Motor neuron (in vitro differentiated cells): ENCODE measurements around the gene POU2AF2. TPM values are rescaled to one million over a fixed set of nuclear protein-coding genes. Genes with fewer than 3 reads are reported as not detected.
A peak's percentile ranks its signal among the peaks of the same experiment; 100 is the strongest.
"Not testable (repeated sequence)": the region's sequence is repeated elsewhere in the genome, so short reads cannot be mapped to it uniquely, and the experiment has no call there.

ENCODE experiments used
- ATAC-seq, 8 experiments: fragments of 200-7000 bp; cut with Tn5 transposase; replicated peaks in 6 of 8; 2 replicates each; pipeline ENCODE4 v1.8.0; 2021; ENCODE audit warnings: mild to moderate bottlenecking in 8 of 8, moderate library complexity in 8 of 8
- H3K27ac ChIP-seq, 2 donors: fragments of 250-450 bp; sonication (Bioruptor Pico); 2 replicates each; pipeline ENCODE4 v1.9.0; 2021; ENCODE audit warnings: antibody characterized with exemption in 2 of 2, mild to moderate bottlenecking in 2 of 2, moderate library complexity in 1 of 2
- H3K4me1 ChIP-seq, 2 donors: fragments of 250-450 bp; sonication (Bioruptor Pico); replicated peaks in 1 of 2; 2 replicates each; pipeline ENCODE4 v1.6.1; 2021; ENCODE audit warnings: antibody characterized with exemption in 2 of 2, mild to moderate bottlenecking in 2 of 2, moderate library complexity in 1 of 2
- H3K4me3 ChIP-seq, 5 donors: fragments of 250-450 bp; sonication (Bioruptor Pico); 2 replicates each; pipeline ENCODE4 v1.9.0; 2021; ENCODE audit warnings: antibody characterized with exemption in 5 of 5, mild to moderate bottlenecking in 5 of 5, moderate library complexity in 4 of 5
- WGBS, 10 experiments: fragments of 450-650 bp; shearing (Covaris generic); methylation state at CpG; one replicate each; pipeline ENCODE4 v1.0.0; 2022; 5-methylcytosine and 5-hydroxymethylcytosine counted together
- in situ Hi-C, 9 experiments: fragments of 400-800 bp; cut with MboI; loops; one replicate each; pipeline ENCODE4 v1.15.0; 2021; ENCODE audit warnings: low sequenced_read_pairs in 9 of 9, low pct_unique_long_range_greater_than_20kb in 2 of 9; ENCODE audit not compliant: unreplicated experiment in 9 of 9
- total RNA-seq, 8 experiments: library from RNA; unstranded; fragments of 300-600 nt; gene quantifications; 2 replicates each; pipeline versions ENCODE4 v1.2.3 to v1.2.4, GENCODE V29; 2022

Gene POU2AF2
- total RNA-seq, 8 experiments from 2014 or later = 0.31 to 1.6 (median 0.77) TPM; not detected in 4

GRCh38 chr11:111307472-111308108, 62.1 kb downstream of the POU2AF2 start:
- ATAC-seq = no peak
- in situ Hi-C loops = no loop called here
- 53 to 90% (median 73%) methylated on average over 1 to 3 of the region's 3 CpGs; no CpG with 5 or more reads in 1 of the 10 experiments for WGBS, 10 experiments
- H3K27ac ChIP-seq = no peak overlapping the region
- no peaks in the 10 kb centered on the region for H3K4me1 ChIP-seq
- H3K4me3 ChIP-seq = no peak overlapping the region

DNA sequence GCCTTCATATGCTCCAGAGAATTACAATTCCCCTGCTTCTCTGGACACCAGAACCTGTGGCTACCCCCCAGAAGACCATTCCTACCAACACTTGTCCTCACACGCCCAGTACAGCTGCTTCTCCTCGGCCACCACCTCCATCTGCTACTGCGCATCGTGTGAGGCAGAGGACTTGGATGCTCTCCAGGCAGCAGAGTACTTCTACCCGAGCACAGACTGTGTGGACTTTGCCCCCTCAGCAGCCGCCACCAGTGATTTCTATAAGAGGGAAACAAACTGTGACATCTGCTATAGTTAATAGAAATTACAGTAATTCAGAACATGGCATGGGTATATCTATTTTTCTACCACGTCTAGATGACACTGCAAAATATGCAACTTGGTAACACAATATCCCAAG, 62.6 kb downstream of the POU2AF2 start:
- Histone ChIP-seq H3K4me1 (no peaks in the 10 kb centered on the region), H3K27ac (no peak overlapping the region), H3K4me3 (no peak overlapping the region)
- in situ Hi-C loops = no loop called here
- ATAC-seq = peak in 1 of 8 experiments; percentile 50
- 19 to 87% (median 60%) methylated on average over 1 to 7 of the region's 7 CpGs; no CpG with 5 or more reads in 1 of the 10 experiments for WGBS, 10 experiments

DNA sequence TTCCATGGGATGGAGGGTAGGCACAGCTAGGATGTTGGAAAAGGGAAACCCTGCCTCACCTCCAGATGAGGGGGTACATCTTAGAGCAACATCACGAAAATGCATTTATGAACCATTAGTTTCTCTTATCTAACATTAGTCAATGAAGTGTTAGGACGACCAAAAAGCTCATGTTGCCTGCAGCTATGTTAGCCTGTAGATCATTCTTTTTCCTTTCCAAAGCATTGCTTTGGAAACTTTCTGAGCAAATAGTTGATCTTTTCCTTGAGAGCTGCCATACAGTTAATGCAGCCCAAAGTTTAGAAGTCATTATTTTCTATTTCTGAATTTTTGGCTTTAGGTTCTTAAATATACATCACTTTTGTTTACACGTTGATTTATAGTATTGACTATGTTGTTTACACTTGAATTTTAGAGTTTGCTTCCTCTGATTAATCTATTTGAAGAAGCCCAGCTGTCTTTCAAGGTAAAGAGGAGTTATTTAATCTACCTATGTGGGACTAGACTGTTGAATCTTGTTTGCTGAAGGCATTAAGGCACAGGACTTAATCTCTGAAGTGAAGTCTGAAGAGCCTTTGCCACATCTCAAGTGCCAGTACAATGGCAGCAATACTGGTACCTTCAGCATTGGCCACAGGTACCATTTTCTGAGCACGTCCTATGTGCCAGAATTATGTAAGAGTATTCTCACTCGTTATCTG, 63.8 kb downstream of the POU2AF2 start:
- WGBS, 10 experiments = 11 to 100% (median 62%) methylated on average over 1 to 4 of the region's 5 CpGs; no CpG with 5 or more reads in 1 of the 10 experiments
- ATAC-seq = no peak

GRCh38 chr11:111310088-111310487, 64.6 kb downstream of the POU2AF2 start:
- in situ Hi-C loops = no loop called here
- ATAC-seq = peak in 1 of 8 experiments; percentile 33

More for the DNA sequence above, 63.8 kb downstream of the POU2AF2 start:
- in situ Hi-C loops = no loop called here
- no peak overlapping the region for H3K4me3 ChIP-seq
- no peak overlapping the region for H3K27ac ChIP-seq
- no peaks in the 10 kb centered on the region for H3K4me1 ChIP-seq

DNA sequence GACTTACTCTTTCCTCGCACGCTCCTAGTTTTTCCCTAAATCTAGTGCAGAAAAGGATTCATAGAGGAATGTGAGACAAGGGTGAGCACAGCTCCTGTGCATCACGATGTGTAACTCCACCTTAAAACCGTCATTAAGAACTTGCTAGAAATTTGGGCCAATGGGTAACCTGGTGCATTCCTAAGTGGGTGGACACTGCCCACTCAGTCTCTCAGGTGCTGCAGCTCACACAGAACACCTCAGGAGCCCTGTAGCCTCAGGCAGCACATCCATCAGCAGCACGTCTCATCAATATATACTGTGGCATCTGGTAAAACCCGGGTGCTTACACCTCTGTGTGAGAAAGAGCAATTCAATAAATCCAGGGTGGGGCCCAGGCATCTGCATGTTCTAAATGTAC, 65.2 kb downstream of the POU2AF2 start:
- Histone ChIP-seq H3K4me3 (no peak overlapping the region), H3K4me1 (no peaks in the 10 kb centered on the region), H3K27ac (no peak overlapping the region)
- in situ Hi-C loops = no loop called here
- WGBS, 10 experiments = 46 to 100% (median 83%) methylated on average over 1 to 5 of the region's 6 CpGs; no CpG with 5 or more reads in 2 of the 10 experiments
- no peak for ATAC-seq

More at GRCh38 chr11:111310088-111310487, 64.6 kb downstream of the POU2AF2 start:
- H3K27ac ChIP-seq = no peak overlapping the region
- no peak overlapping the region for H3K4me3 ChIP-seq
- 0 to 100% (median 79%) methylated on average over 1 to 3 of the region's 3 CpGs; no CpG with 5 or more reads in 3 of the 10 experiments for WGBS, 10 experiments
- no peaks in the 10 kb centered on the region for H3K4me1 ChIP-seq

- no peak overlapping the region for H3K4me3 ChIP-seq
- no peaks in the 10 kb centered on the region for H3K4me1 ChIP-seq
- in situ Hi-C loops = no loop called here
- no peak for ATAC-seq
- WGBS, 10 experiments = 0 to 86% (median 57%) methylated on average over 1 of the region's 1 CpG; no CpG with 5 or more reads in 1 of the 10 experiments
- no peak overlapping the region for H3K27ac ChIP-seq
These were observed 66.6 kb downstream of the POU2AF2 start for GRCh38 chr11:111312076-111312475.

DNA sequence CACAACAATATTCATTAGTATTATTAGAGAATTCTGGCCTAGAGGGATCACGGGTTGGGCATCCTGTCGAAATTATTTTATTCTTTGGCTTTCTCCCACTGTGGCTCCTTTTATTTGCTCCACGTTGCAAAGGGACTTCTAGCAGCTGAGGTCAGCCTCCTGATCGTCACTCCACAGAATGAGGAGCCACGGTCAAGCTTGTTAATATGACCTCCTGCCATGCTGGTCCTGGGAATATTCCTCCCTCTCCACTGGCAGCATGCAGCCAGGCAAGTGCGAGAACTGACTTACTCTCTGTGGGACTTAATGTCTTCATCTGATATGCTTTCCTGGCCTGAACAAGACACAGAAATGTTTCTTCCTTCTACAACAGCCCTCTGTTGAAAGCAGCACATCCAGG, 73.8 kb downstream of the POU2AF2 start:
- 13 to 92% (median 59%) methylated on average over 1 to 6 of the region's 6 CpGs; no CpG with 5 or more reads in 1 of the 10 experiments for WGBS, 10 experiments
- ATAC-seq = no peak
- no peaks in the 10 kb centered on the region for H3K4me1 ChIP-seq
- in situ Hi-C loops = no loop called here
- no peak overlapping the region for H3K27ac ChIP-seq
- H3K4me3 ChIP-seq = no peak overlapping the region

DNA sequence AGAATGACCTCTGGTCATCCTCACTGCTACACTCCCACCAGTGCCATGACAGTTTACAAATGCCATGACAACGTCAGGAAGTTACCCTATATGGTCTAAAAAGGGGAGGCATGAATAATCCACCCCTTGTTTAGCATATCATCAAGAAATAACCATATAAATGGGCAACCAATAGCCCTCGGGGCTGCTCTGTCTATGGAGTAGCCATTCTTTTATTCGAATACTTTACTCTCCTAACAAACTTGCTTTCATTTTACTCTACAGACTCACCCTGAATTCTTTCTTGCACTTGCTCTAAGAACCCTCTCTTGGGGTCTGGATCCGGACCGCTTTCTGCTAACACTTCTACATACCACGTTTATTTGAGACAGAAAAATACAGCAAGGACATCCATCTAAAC, 74.7 kb downstream of the POU2AF2 start:
- not testable (repeated sequence) for H3K27ac ChIP-seq
- ATAC-seq = peak in 3 of 8 experiments; percentile 48 to 79 (median 72)
- 0 to 100% (median 71%) methylated on average over 1 to 5 of the region's 6 CpGs; no CpG with 5 or more reads in 1 of the 10 experiments for WGBS, 10 experiments

DNA sequence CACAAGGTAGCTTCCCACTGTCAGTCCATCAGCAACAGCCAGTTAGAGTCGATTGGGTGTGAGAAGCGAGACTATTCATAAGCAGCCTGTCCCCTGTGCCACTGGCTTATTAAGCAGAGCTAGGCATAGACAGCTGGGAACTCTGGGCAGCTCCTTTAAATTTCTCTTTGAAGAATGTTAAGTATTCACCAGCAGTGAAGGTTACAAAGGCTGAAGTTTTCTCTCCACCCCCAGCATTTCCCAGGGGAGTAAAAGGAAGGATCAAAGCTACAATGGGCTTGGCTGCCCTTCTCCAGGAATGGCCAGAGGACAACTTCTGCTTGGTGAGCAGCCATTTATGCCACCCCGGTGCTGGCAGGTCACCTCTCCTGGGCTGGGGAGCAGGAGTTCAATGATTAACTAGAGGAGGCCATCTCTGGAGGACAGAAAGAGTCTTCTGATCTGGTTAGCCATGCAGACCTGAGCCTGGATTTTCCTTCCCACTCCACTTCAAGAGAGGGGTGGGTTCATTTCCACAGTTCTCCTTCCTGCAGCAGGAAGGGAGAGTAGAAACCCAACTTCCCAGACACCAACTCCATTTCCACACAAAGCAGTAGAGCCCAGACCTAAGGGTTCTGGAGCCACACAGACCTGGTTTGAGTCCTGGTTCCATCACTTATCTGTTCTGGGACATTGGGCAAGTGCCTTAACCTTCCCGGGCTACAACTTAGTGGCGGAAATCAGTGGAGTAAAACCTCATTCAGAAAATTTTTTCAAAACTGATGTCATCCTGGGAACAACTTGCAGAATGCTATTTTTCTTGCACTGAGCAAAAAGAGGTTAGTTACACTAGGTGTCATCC, 75.4 kb downstream of the POU2AF2 start:
- 75 to 100% (median 98%) methylated on average over 1 to 5 of the region's 5 CpGs; no CpG with 5 or more reads in 2 of the 10 experiments for WGBS, 10 experiments
- no peak overlapping the region for H3K27ac ChIP-seq
- H3K4me3 ChIP-seq = no peak overlapping the region
- peak in 3 of 8 experiments; percentile 20 to 56 (median 39) for ATAC-seq
- in situ Hi-C loops = no loop called here
- H3K4me1 ChIP-seq = no peaks in the 10 kb centered on the region

More for the DNA sequence above, 74.7 kb downstream of the POU2AF2 start:
- H3K4me3 ChIP-seq, in situ Hi-C loops, H3K4me1 ChIP-seq: not testable (repeated sequence)

- WGBS, 10 experiments = 90 to 100% (median 95%) methylated on average over 1 to 2 of the region's 2 CpGs
- ATAC-seq = no peak
- H3K4me1 ChIP-seq = no peaks in the 10 kb centered on the region
- no peak overlapping the region for H3K4me3 ChIP-seq
- no peak overlapping the region for H3K27ac ChIP-seq
- in situ Hi-C loops = no loop called here
These were observed 77.0 kb downstream of the POU2AF2 start for GRCh38 chr11:111322534-111322933.

GRCh38 chr11:111324277-111324720, 78.8 kb downstream of the POU2AF2 start:
- peak in 4 of 8 experiments; percentile 29 to 53 (median 42) for ATAC-seq
- Histone ChIP-seq H3K4me3 (no peak overlapping the region), H3K27ac (no peak overlapping the region), H3K4me1 (no peaks in the 10 kb centered on the region)
- in situ Hi-C loops = no loop called here
- WGBS, 10 experiments = 0 to 89% (median 66%) methylated on average over 1 to 5 of the region's 5 CpGs

DNA sequence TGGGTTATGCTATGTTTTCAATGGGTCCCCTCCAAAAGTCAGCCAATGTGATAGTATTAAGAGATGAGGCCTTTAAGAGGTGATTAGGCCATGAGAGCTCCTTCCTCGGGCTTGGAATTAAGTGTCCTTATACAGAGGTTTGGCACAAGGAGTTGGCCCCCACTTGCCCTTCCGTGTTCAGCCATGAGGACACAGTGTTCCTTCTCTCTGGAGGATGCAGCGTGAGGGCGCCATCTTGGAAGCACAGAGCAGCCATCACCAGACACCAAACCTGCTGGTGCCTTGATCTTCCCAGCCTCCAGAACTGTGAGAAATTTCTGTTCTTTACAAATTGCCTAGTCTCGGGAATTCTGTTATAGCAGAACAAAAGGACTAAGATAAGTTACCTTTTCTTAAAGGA, 79.7 kb downstream of the POU2AF2 start:
- in situ Hi-C loops = no loop called here
- no peak for ATAC-seq
- 20 to 100% (median 87%) methylated on average over 1 to 4 of the region's 5 CpGs; no CpG with 5 or more reads in 3 of the 10 experiments for WGBS, 10 experiments
- Histone ChIP-seq H3K4me1 (no peaks in the 10 kb centered on the region), H3K27ac (no peak overlapping the region), H3K4me3 (no peak overlapping the region)

GRCh38 chr11:111326824-111327223, 81.3 kb downstream of the POU2AF2 start:
- WGBS, 10 experiments = 80 to 85% (median 82%) methylated on average over 3 to 4 of the region's 4 CpGs; no CpG with 5 or more reads in 6 of the 10 experiments
- no peak for ATAC-seq
- Histone ChIP-seq H3K27ac (no peak overlapping the region), H3K4me3 (no peak overlapping the region), H3K4me1 (no peaks in the 10 kb centered on the region)
- in situ Hi-C loops = no loop called here
